Hepatocyte (in vitro differentiated cells): Measurements from ENCODE around the gene STX18.

ENCODE experiments used
- EZH2 ChIP-seq: fragments of 200-600 bp; sonication (generic); IDR thresholded peaks from 2 replicates; pipeline ENCODE4 v1.6.1; 2016; ENCODE audit warnings: antibody characterized with exemption, mild to moderate bottlenecking, borderline replicate concordance
- EZH2phosphoT487 ChIP-seq: fragments of 200-600 bp; sonication (generic); IDR thresholded peaks from one replicate; pipeline ENCODE4 v1.6.1; 2018; ENCODE audit warnings: antibody characterized with exemption, mild to moderate bottlenecking, low read depth, moderate library complexity; ENCODE audit not compliant: unreplicated experiment, severe bottlenecking
- TF ChIP-seq, protein P1 (sequence below): fragments of 200-600 bp; sonication (generic); IDR thresholded peaks from 2 replicates; pipeline ENCODE4 v1.5.1; 2016; ENCODE audit warnings: antibody characterized with exemption, mild to moderate bottlenecking; ENCODE audit not compliant: poor library complexity

DNA sequence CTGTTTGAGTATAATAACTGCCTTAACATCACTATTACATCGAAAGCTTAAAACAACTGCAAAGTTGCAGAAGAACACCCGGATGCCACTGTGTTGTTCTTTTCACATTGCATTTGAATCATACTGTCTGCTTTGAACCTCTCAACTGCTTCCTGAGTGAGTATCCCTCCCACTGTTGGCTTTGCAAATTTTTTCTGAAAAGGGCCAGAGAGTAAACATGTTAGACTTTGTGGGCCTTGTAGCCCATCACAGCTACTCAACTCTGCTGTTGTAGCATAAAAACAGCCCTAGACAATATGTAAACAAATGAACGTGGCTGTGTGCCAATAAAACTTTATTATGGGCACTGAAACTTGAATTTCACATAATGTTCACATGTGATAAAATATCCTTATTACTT lies 78.9 kb downstream of the STX18 start:
- TF ChIP-seq, protein P1, sequence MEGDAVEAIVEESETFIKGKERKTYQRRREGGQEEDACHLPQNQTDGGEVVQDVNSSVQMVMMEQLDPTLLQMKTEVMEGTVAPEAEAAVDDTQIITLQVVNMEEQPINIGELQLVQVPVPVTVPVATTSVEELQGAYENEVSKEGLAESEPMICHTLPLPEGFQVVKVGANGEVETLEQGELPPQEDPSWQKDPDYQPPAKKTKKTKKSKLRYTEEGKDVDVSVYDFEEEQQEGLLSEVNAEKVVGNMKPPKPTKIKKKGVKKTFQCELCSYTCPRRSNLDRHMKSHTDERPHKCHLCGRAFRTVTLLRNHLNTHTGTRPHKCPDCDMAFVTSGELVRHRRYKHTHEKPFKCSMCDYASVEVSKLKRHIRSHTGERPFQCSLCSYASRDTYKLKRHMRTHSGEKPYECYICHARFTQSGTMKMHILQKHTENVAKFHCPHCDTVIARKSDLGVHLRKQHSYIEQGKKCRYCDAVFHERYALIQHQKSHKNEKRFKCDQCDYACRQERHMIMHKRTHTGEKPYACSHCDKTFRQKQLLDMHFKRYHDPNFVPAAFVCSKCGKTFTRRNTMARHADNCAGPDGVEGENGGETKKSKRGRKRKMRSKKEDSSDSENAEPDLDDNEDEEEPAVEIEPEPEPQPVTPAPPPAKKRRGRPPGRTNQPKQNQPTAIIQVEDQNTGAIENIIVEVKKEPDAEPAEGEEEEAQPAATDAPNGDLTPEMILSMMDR, result no peak
- TF ChIP-seq EZH2 (no peak), EZH2phosphoT487 (no peak)
